ENCODE data around the gene ZNF865. TPM values are rescaled to one million over a fixed set of nuclear protein-coding genes. Genes with fewer than 3 reads are reported as not detected.

The ZNF865 gene
- total and polyA plus RNA-seq, 10 of the 15 experiments (the other 5 are each of a cell fraction or from before 2014, with no cell fraction given) = 0.02 to 18.3 (median 0.90) TPM

- TF ChIP-seq EP300 (IDR thresholded peaks at IDR 0.05; ENCODE audit: borderline replicate concordance in 1 of 2, control insufficient read depth in 1 of 2, low read depth in 2 of 2, low read length in 2 of 2) = no peak
- TF ChIP-seq ESRRA (IDR thresholded peaks at IDR 0.05; ENCODE audit: low read length) = no peak
- no peak for TF ChIP-seq NFIC (IDR thresholded peaks at IDR 0.05; ENCODE audit: low read depth, low read length)
- no peak for TF ChIP-seq E4F1 (IDR thresholded peaks at IDR 0.05; ENCODE audit: borderline replicate concordance, partially characterized antibody)
- TF ChIP-seq EED (IDR thresholded peaks at IDR 0.05; ENCODE audit: low read depth) = no peak
- TF ChIP-seq BRCA1 (IDR thresholded peaks at IDR 0.05; ENCODE audit: low read depth, low read length) = no peak
- TF ChIP-seq USF2 (IDR thresholded peaks at IDR 0.05; ENCODE audit: borderline replicate concordance, low read depth, low read length) = no peak
- no peak for TF ChIP-seq RELA (IDR thresholded peaks at IDR 0.05; ENCODE audit: borderline replicate concordance, partially characterized antibody)
- TF ChIP-seq CHD1 (IDR thresholded peaks at IDR 0.05; ENCODE audit: low read depth, low read length) = no peak
- no peak for TF ChIP-seq SKIL (IDR thresholded peaks at IDR 0.05; ENCODE audit: low read depth, poor library complexity, severe bottlenecking)
- TF ChIP-seq MEF2B (IDR thresholded peaks at IDR 0.05; ENCODE audit: partially characterized antibody, poor library complexity, severe bottlenecking) = no peak
- no peak for TF ChIP-seq CHD4 (IDR thresholded peaks at IDR 0.05)
- TF ChIP-seq DPF2 (IDR thresholded peaks at IDR 0.05) = no peak
- TF ChIP-seq PRDM15 (CRISPR knock-in tag; IDR thresholded peaks at IDR 0.05) = no peak
- no peak for TF ChIP-seq SMARCA5 (IDR thresholded peaks at IDR 0.05)
- TF ChIP-seq CBX3 (IDR thresholded peaks at IDR 0.05; ENCODE audit: borderline replicate concordance, low read depth) = no peak
- no peak for TF ChIP-seq SMAD1 (IDR thresholded peaks at IDR 0.05; ENCODE audit: low read depth, partially characterized antibody)
- TF ChIP-seq TCF3 (IDR thresholded peaks at IDR 0.05; ENCODE audit: borderline replicate concordance, insufficient read depth, low read depth, low read length) = no peak
- no peak for TF ChIP-seq RAD21 (IDR thresholded peaks at IDR 0.05; ENCODE audit: insufficient read depth, low read depth, low read length)
- TF ChIP-seq ZNF207 (IDR thresholded peaks at IDR 0.05; ENCODE audit: borderline replicate concordance) = no peak
Observed at GRCh38 chr19:55641426-55642152, 36.1 kb downstream of the ZNF865 start (continued).
